GM12878 (cell line): Measurements from ENCODE around the gene PPP2R5D. TPM values are rescaled to one million over a fixed set of nuclear protein-coding genes. Genes with fewer than 3 reads are reported as not detected.

Source experiments
- ATAC-seq: fragments of 200-7000 bp; cut with Tn5 transposase; 3 replicates; pipeline ENCODE4 v1.9.1; 2020; ENCODE audit warnings: mild to moderate bottlenecking, moderate library complexity
- BruUV-seq: library from RNA; stranded (reverse); fragments of 400-500 nt; replicated peaks from 2 replicates; lab custom pipeline; 2021; lab: Mats Ljungman, UMichigan
- CTCF ChIA-PET: fragments of 300-600 bp; sonication (Branson Sonifier 250); formaldehyde crosslinking; extraction: SDS; loops from one replicate; lab custom pipeline; 2021; ENCODE audit warnings: inconsistent platforms; lab: Yijun Ruan, JAX
- POLR2A ChIA-PET: fragments of 350-600 bp; formaldehyde crosslinking; extraction: SDS; loops from one replicate; lab custom pipeline; 2021; ENCODE audit warnings: inconsistent platforms; lab: Charles Lee
- RAD21 ChIA-PET: fragments of 300-600 bp; sonication (Branson Sonifier 250); formaldehyde crosslinking; loops from one replicate; lab custom pipeline; 2023; ENCODE audit warnings: antibody characterized with exemption; ENCODE audit not compliant: unreplicated experiment; lab: Charles Lee
- SMC1A ChIA-PET: fragments of 300-600 bp; sonication (Branson Sonifier 250); formaldehyde crosslinking; loops from one replicate; lab custom pipeline; 2023; ENCODE audit not compliant: unreplicated experiment, uncharacterized antibody; lab: Charles Lee
- DNase-seq: peaks from one replicate; pipeline ENCODE4 v3.0.0-alpha.2; 2011; ENCODE audit warnings: low read depth, low spot score
- FAIRE-seq: peaks from 3 replicates; lab custom pipeline; 2011; peaks lifted over from hg19 to GRCh38; lab: Jason Lieb, UNC
- H2AFZ ChIP-seq: 2 replicates; pipeline ENCODE4 v1.6.0; 2011; ENCODE audit warnings: low read depth, low read length, control low read depth; ENCODE audit not compliant: control insufficient read depth
- H3K27ac ChIP-seq: 2 replicates; pipeline ENCODE4 v1.5.1; 2011; ENCODE audit warnings: control low read depth; ENCODE audit not compliant: control insufficient read depth, insufficient read depth
- H3K27me3 ChIP-seq, 2 experiments: replicated peaks in 1 of 2; 2 replicates each; pipeline versions ENCODE4 v1.6.0 to v1.6.1; 2011; ENCODE audit warnings: low read length in 1 of 2; ENCODE audit not compliant: control insufficient read depth in 2 of 2, insufficient read depth in 2 of 2
- H3K36me3 ChIP-seq, 2 experiments: 2 replicates each; pipeline ENCODE4 v1.5.1; 2011; ENCODE audit warnings: low read length in 1 of 2; ENCODE audit not compliant: control insufficient read depth in 2 of 2, insufficient read depth in 2 of 2
- H3K4me1 ChIP-seq: 2 replicates; pipeline ENCODE4 v1.6.1; 2011; ENCODE audit warnings: mild to moderate bottlenecking, low read length, moderate library complexity, mixed read lengths; ENCODE audit not compliant: control insufficient read depth, insufficient read depth
- H3K4me2 ChIP-seq: 2 replicates; pipeline ENCODE4 v1.6.0; 2011; ENCODE audit warnings: control low read depth; ENCODE audit not compliant: control insufficient read depth, insufficient read depth
- H3K4me3 ChIP-seq: fragments of 200-600 bp; sonication (generic); 2 replicates; pipeline ENCODE4 v1.5.1; 2016
- H3K79me2 ChIP-seq: 2 replicates; pipeline ENCODE4 v1.6.0; 2011; ENCODE audit warnings: low read length; ENCODE audit not compliant: control insufficient read depth, insufficient read depth
- H3K9ac ChIP-seq: 2 replicates; pipeline ENCODE4 v1.8.0; 2011; ENCODE audit warnings: low read length, control low read depth, mixed read lengths; ENCODE audit not compliant: control insufficient read depth, insufficient read depth
- H3K9me3 ChIP-seq: replicated peaks from 3 replicates; pipeline ENCODE4 v1.5.1; 2011; ENCODE audit warnings: mild to moderate bottlenecking, low read length; ENCODE audit not compliant: control insufficient read depth, insufficient read depth
- H4K20me1 ChIP-seq: 2 replicates; pipeline ENCODE4 v1.6.0; 2011; ENCODE audit not compliant: control insufficient read depth, insufficient read depth
- CREM ChIP-seq: IDR thresholded peaks from 2 replicates; pipeline ENCODE4 v1.6.1; 2014; ENCODE audit warnings: antibody characterized with exemption, low read depth
- DPF2 ChIP-seq: fragments of 450-650 bp; IDR thresholded peaks from 2 replicates; pipeline ENCODE4 v1.6.1; 2017; ENCODE audit warnings: mild to moderate bottlenecking
- E2F4 ChIP-seq: IDR thresholded peaks from 2 replicates; pipeline ENCODE4 v1.6.1; 2012; ENCODE audit warnings: low read depth, low read length, improper control_type of control experiment
- MEF2B ChIP-seq: fragments of 450-650 bp; IDR thresholded peaks from 2 replicates; pipeline ENCODE4 v1.6.1; 2018; ENCODE audit warnings: mild to moderate bottlenecking, moderate library complexity; ENCODE audit not compliant: partially characterized antibody, poor library complexity, severe bottlenecking
- MTA2 ChIP-seq: fragments of 450-650 bp; IDR thresholded peaks from 2 replicates; pipeline ENCODE4 v1.6.1; 2016; ENCODE audit warnings: low read depth, mild to moderate bottlenecking, moderate library complexity
- NFYA ChIP-seq: IDR thresholded peaks from 2 replicates; pipeline ENCODE4 v1.6.1; 2011; ENCODE audit warnings: low read depth, mild to moderate bottlenecking, low read length, improper control_type of control experiment, borderline replicate concordance
- POLR2A ChIP-seq: IDR thresholded peaks from 2 replicates; pipeline ENCODE4 v1.6.1; 2011; ENCODE audit warnings: low read depth, mild to moderate bottlenecking, low read length
- POLR2AphosphoS2 ChIP-seq: IDR thresholded peaks from 2 replicates; pipeline ENCODE4 v1.6.1; 2011; ENCODE audit warnings: low read depth, mild to moderate bottlenecking, low read length, improper control_type of control experiment, moderate library complexity
- SMAD5 ChIP-seq: IDR thresholded peaks from 2 replicates; pipeline ENCODE4 v1.6.1; 2016; ENCODE audit warnings: antibody characterized with exemption, low read depth
- SRF ChIP-seq, 2 experiments: IDR thresholded peaks; 2 replicates each; pipeline ENCODE4 v1.6.1; 2011; ENCODE audit warnings: low read depth in 2 of 2, low read length in 2 of 2, mild to moderate bottlenecking in 1 of 2, moderate library complexity in 1 of 2
- STAT1 ChIP-seq: fragments of 450-650 bp; conservative IDR thresholded peaks from 2 replicates; pipeline ENCODE4 v1.6.1; 2014; ENCODE audit warnings: antibody characterized with exemption, mild to moderate bottlenecking
- TARDBP ChIP-seq: IDR thresholded peaks from 2 replicates; pipeline ENCODE4 v1.6.1; 2016; ENCODE audit warnings: borderline replicate concordance
- TCF12 ChIP-seq: IDR thresholded peaks from 2 replicates; pipeline ENCODE4 v1.6.1; 2011; ENCODE audit warnings: low read depth, mild to moderate bottlenecking, low read length
- TCF3 ChIP-seq: IDR thresholded peaks from 2 replicates; pipeline ENCODE4 v1.6.1; 2012; ENCODE audit warnings: low read depth, mild to moderate bottlenecking, low read length, borderline replicate concordance; ENCODE audit not compliant: insufficient read depth
- TCF7 ChIP-seq: IDR thresholded peaks from 2 replicates; pipeline ENCODE4 v1.6.1; 2014; ENCODE audit warnings: antibody characterized with exemption, borderline replicate concordance
- ZBTB11 ChIP-seq: fragments of 450-650 bp; formaldehyde crosslinking; IDR thresholded peaks from 2 replicates; pipeline ENCODE4 v1.5.0; 2022; ENCODE audit warnings: mild to moderate bottlenecking, missing genetic modification characterization
- WGBS: methylation state at CpG from one replicate; pipeline ENCODE4 v1.1.6; 2016; ENCODE audit warnings: low lambda C conversion rate; ENCODE audit not compliant: insufficient replicate concordance, insufficient coverage; ENCODE audit errors: missing lambda C conversion rate; 5-methylcytosine and 5-hydroxymethylcytosine counted together
- in situ Hi-C: fragments of 300-500 bp; cut with MboI; formaldehyde crosslinking; loops from 9 replicates; pipeline ENCODE4 v1.14.3; 2018; ENCODE audit warnings: mixed read lengths
- intact Hi-C: fragments of 100-400 bp; cut with micrococcal nuclease; formaldehyde crosslinking; loops from one replicate; pipeline ENCODE4 v1.14.2; 2022; ENCODE audit not compliant: unreplicated experiment
- polyA plus RNA-seq, 11 experiments: library from polyadenylated mRNA; depleted of rRNA in 4 of 11; unstranded in 6 of 11; stranded (reverse) in 5 of 11; fragments of >200 nt; fragmentation: Nextera tagmentation in 4 of 11; fragmentation: Illumina TruSeq in 1 of 11; extraction: Ambion mirVana in 4 of 11; extraction: Trizol in 1 of 11; gene quantifications; 1 replicate in 1 of 11; 2 replicates in 10 of 11; pipeline versions ENCODE4 v1.2.1 to v1.2.3, GENCODE V29; 2011 to 2016; ENCODE audit warnings: inconsistent platforms in 2 of 11, missing spikeins in 2 of 11, low read depth in 1 of 11
- total RNA-seq, 4 experiments: library from RNA; depleted of rRNA in 3 of 4; stranded (reverse); fragments of >200 nt in 3 of 4; fragmentation: Illumina TruSeq in 1 of 4; extraction: Trizol in 1 of 4; gene quantifications; 2 replicates each; pipeline versions ENCODE4 v1.2.1 to v1.2.3, GENCODE V29; 2013 to 2021

PPP2R5D gene
- total and polyA plus RNA-seq, 10 of the 15 experiments (the other 5 are each of a cell fraction or from before 2014, with no cell fraction given) = 1.5 to 59.0 (median 32.0) TPM

- H3K27me3 ChIP-seq = no peaks in the 10 kb centered on the region
- no TSS peak for BruUV-seq
- TF ChIP-seq POLR2AphosphoS2 (no peak), TCF3 (no peak), DPF2 (no peak), MEF2B (no peak), TCF12 (no peak), NFYA (no peak), CREM (no peak), STAT1 (no peak), ZBTB11 (no peak), TCF7 (no peak), TARDBP (no peak), SRF (IDR thresholded peaks at IDR 0.05; ENCODE audit: low read depth in 2 of 2, low read length in 2 of 2) (no peak), E2F4 (no peak), MTA2 (no peak), SMAD5 (no peak), POLR2A (no peak)
- in situ Hi-C loops = no loop called here
- SMC1A ChIA-PET = no interaction called here
- no peak overlapping the region for H3K4me3 ChIP-seq
- intact Hi-C loops = no loop called here
- no peak overlapping the region for H2AFZ ChIP-seq
- 71% methylated on average over 4 of the region's 4 CpGs for WGBS
- H3K79me2 ChIP-seq = no peaks in the 10 kb centered on the region
- H3K9me3 ChIP-seq = no peaks in the 10 kb centered on the region
- H3K4me2 ChIP-seq = no peak overlapping the region
- H3K36me3 ChIP-seq = no peaks in the 10 kb centered on the region; a peak in 3 of 4 replicates
- RAD21 ChIA-PET = no interaction called here
- DNase-seq (no peak), FAIRE-seq (no peak), ATAC-seq (no peak)
- POLR2A ChIA-PET = no interaction called here
- no peaks in the 10 kb centered on the region for H3K4me1 ChIP-seq
- no peaks in the 10 kb centered on the region for H4K20me1 ChIP-seq
- no peak overlapping the region for H3K9ac ChIP-seq
- CTCF ChIA-PET = interaction anchor here (1.1 kb wide), 1 partner anchor 68 kb away, joined by 4 read pairs; no protein-coding TSS in a partner anchor
- H3K27ac ChIP-seq = no peak overlapping the region
Observed at GRCh38 chr6:42968783-42969182, 15.6 kb upstream of the PPP2R5D start.
